ENCODE data around the gene ACOXL.

The ACOXL gene

DNA sequence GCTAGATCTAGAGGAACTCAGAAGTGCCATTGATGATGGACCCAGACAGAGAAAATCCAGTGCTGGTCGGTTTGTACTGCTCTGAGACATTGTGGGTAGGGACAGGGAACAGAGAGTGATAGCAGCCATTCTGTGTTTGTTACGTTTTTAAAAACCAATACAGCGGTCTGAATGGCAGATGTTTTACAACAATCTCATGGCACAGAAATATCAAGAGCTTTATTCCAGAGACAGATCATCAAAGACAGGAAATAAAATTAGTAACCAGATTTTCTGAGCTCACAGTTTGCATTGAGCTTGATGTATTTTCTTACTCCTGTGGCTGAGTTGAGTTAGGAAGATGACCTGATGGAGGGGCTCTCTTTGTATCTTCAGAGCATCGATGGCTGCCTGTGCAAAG, 273.4 kb downstream of the ACOXL start:
- TF ChIP-seq, protein P1, sequence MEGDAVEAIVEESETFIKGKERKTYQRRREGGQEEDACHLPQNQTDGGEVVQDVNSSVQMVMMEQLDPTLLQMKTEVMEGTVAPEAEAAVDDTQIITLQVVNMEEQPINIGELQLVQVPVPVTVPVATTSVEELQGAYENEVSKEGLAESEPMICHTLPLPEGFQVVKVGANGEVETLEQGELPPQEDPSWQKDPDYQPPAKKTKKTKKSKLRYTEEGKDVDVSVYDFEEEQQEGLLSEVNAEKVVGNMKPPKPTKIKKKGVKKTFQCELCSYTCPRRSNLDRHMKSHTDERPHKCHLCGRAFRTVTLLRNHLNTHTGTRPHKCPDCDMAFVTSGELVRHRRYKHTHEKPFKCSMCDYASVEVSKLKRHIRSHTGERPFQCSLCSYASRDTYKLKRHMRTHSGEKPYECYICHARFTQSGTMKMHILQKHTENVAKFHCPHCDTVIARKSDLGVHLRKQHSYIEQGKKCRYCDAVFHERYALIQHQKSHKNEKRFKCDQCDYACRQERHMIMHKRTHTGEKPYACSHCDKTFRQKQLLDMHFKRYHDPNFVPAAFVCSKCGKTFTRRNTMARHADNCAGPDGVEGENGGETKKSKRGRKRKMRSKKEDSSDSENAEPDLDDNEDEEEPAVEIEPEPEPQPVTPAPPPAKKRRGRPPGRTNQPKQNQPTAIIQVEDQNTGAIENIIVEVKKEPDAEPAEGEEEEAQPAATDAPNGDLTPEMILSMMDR (IDR thresholded peaks at IDR 0.05; ENCODE audit: low read depth, low read length), result no peak
- Histone ChIP-seq H3K4me1 (no peaks in the 10 kb centered on the region), H3K27me3 (no peaks in the 10 kb centered on the region), H3K36me3 (no peaks in the 10 kb centered on the region), H3K4me3 (ENCODE audit: low read depth, low read length) (no peak overlapping the region), H3K9me3 (no peaks in the 10 kb centered on the region)
- DNase-seq, result no peak

DNA sequence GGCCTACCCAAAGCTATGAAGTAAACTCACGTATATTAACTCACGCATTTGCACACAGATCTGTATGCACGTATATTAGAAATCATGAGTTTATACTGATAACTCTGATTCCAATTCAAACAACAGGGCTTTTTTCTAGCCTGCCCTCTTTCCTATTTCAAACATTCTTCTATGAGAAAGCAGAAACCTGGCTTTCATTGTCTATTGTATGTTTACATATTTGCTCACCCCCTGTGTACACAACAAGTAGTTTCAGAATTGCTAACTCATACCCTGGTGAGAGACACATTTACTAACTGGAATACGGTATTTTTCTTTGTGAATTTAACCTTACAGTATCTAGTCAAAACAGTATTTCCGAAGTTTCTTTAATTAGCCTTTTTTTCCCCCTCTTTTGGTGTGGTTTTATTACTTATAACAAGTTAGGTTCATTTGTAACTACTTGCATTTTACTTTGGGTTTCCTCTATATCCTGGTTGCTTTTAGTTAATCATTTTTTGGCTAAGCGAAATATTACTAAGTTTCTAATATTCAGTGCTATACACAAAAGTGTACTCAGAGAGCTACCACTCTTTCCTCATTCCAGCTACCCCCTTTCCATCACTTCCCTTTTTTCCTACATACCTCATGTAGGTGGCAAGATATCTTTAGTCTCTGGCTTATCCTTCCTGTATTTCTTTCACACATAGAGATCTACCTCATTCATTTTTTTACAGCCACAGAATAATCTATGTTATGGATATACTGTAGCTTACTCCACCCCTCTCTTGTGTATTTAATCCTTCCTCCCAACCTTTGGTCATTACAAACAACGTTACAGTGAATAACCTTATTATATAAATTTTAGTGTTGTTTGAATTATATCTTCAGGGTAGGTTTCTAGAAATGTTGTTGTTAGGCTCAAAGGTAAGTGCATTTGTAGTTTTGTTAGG, 275.6 kb downstream of the ACOXL start:
- no peaks in the 10 kb centered on the region for H3K9me3 ChIP-seq
- no peak for DNase-seq
- TF ChIP-seq, protein P1 (IDR thresholded peaks at IDR 0.05; ENCODE audit: low read depth, low read length), result no peak

DNA sequence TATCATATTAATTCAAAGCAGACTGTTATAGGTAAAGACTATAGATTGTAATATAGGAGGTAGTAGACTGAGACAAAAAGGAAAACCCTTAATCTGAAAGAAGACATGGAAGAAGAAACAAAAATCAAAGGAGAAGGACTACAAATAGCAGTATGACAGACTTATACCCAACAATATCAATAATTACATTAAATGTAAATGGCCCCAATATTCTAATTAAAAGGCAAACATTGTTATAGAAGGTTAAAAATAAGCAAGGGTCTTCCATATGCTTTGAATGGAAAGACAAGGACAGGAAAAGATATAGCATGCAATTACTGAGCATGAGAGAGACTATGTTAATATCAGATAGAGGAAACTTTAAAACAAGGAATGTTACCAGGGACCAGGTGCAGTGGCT, 278.8 kb downstream of the ACOXL start:
- H3K36me3 ChIP-seq, result no peaks in the 10 kb centered on the region
- no peak overlapping the region for H3K4me3 ChIP-seq (ENCODE audit: low read depth, low read length)
- no peaks in the 10 kb centered on the region for H3K27me3 ChIP-seq
- TF ChIP-seq, protein P1 (IDR thresholded peaks at IDR 0.05; ENCODE audit: low read depth, low read length), result no peak
- DNase-seq, result no peak
- no peaks in the 10 kb centered on the region for H3K9me3 ChIP-seq
- H3K4me1 ChIP-seq, result no peaks in the 10 kb centered on the region

More for the DNA sequence above, 275.6 kb downstream of the ACOXL start:
- Histone ChIP-seq H3K4me3 (ENCODE audit: low read depth, low read length) (no peak overlapping the region), H3K4me1 (no peaks in the 10 kb centered on the region), H3K27me3 (no peaks in the 10 kb centered on the region), H3K36me3 (no peaks in the 10 kb centered on the region)

DNA sequence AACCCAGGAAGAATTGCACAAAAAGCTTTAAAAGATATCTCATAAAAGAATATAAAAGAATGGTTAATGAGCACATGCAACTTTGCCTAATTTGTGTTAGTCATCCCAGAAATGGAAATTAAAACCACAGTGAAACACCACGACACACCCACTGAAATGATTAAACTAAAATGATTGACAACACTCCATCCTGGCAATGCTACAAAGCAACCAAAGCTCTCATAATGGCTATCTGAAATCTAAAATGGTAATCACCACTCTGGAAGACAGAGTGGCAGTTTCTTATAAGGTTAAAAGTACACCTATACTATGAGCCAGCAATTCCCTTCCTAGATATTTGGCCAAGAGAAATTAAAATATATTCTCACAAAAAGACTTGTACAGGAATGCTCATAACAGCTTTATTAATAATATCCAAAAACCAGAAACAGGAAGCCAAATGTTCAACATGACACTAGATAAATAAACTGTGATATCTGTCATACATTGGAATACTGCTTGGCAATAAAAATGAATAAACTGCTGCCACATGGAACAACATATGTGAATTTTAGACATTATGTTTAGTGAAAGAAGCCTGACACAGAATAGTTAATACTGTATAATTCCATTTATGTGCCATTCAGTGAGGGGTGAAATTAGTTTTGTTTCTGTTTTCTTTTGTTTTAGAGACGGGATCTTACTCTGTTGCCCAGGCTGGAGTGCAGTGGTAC, 283.1 kb downstream of the ACOXL start:
- no peaks in the 10 kb centered on the region for H3K27me3 ChIP-seq
- no peaks in the 10 kb centered on the region for H3K36me3 ChIP-seq
- H3K4me1 ChIP-seq, result no peaks in the 10 kb centered on the region
- DNase-seq, result no peak
- no peaks in the 10 kb centered on the region for H3K9me3 ChIP-seq
- no peak overlapping the region for H3K4me3 ChIP-seq (ENCODE audit: low read depth, low read length)
- TF ChIP-seq, protein P1 (IDR thresholded peaks at IDR 0.05; ENCODE audit: low read depth, low read length), result no peak

DNA sequence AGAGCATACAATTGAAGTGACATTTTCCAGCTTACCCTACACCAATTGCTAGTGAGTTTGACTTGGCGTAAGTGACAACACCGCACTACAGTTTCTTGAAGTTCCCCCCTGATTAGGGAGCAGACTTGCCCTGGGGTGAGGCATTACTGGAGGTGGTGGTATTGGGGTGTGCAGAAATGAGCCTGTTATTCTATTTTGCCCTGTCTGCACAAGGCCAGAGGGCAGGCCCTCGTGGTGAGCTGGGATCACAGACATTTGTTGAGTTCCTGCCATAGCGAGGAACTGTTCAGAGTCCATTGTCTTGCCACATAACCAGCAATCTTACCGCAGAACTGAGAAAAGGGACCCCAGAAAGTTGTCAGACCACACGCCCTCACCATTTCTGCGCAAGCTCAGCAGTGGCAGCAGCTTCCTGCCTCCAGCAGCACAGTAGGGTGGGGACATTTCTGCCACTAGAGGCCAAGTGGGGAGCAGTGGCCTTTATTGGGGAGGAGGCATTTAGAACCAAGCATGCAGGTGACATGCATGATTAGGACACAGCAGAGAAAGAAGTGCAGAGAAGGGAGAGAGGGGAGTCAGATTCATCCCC, 284.8 kb downstream of the ACOXL start:
- no peaks in the 10 kb centered on the region for H3K9me3 ChIP-seq
- no peaks in the 10 kb centered on the region for H3K4me1 ChIP-seq
- no peaks in the 10 kb centered on the region for H3K27me3 ChIP-seq
- TF ChIP-seq, protein P1 (IDR thresholded peaks at IDR 0.05; ENCODE audit: low read depth, low read length), result no peak
- no peak for DNase-seq
- H3K36me3 ChIP-seq, result no peaks in the 10 kb centered on the region
- H3K4me3 ChIP-seq (ENCODE audit: low read depth, low read length), result no peak overlapping the region
